Liver (tissue), 3 donors: ENCODE measurements around the gene GPHN.

ENCODE experiments used
- CTCF ChIP-seq: fragments of 150-350 bp; IDR thresholded peaks from 2 replicates; pipeline ENCODE4 v1.5.1; 2017; ENCODE audit warnings: improper control_type of control experiment, low read depth, low read length; ENCODE audit not compliant: missing input control
- MAX ChIP-seq: IDR thresholded peaks from 2 replicates; pipeline ENCODE4 v1.6.1; 2016; ENCODE audit warnings: antibody characterized with exemption
- REST ChIP-seq: IDR thresholded peaks from 2 replicates; pipeline ENCODE4 v1.6.1; 2016; ENCODE audit warnings: antibody characterized with exemption, mild to moderate bottlenecking
- SP1 ChIP-seq: IDR thresholded peaks from 2 replicates; pipeline ENCODE4 v1.6.1; 2018; ENCODE audit warnings: antibody characterized with exemption, mild to moderate bottlenecking
- TAF1 ChIP-seq: conservative IDR thresholded peaks from 2 replicates; pipeline ENCODE4 v1.6.1; 2016; ENCODE audit warnings: antibody characterized with exemption, mild to moderate bottlenecking
- YY1 ChIP-seq: IDR thresholded peaks from 2 replicates; pipeline ENCODE4 v1.6.1; 2016; ENCODE audit warnings: antibody characterized with exemption, mild to moderate bottlenecking
- donor health status: healthy.
- donor health status: healthy.

GRCh38 chr14:66975251-66975650, 467.3 kb downstream of the GPHN start:
- TF ChIP-seq CTCF (no peak), SP1 (no peak), TAF1 (no peak), REST (no peak), YY1 (no peak), MAX (no peak)
